Aorta (tissue), 5 donors: ENCODE results near the gene MIGA1. TPM values are rescaled to one million over a fixed set of nuclear protein-coding genes. Genes with fewer than 3 reads are reported as not detected.
A peak's percentile ranks its signal among the peaks of the same experiment; 100 is the strongest.
"Not testable (repeated sequence)": the region's sequence is repeated elsewhere in the genome, so short reads cannot be mapped to it uniquely, and the experiment has no call there.

ENCODE experiments used
- ATAC-seq: fragments of 200-7000 bp; cut with Tn5 transposase; one replicate; pipeline ENCODE4 v1.9.1; 2022; ENCODE audit warnings: moderate library complexity; ENCODE audit not compliant: low FRiP score
- DNase-seq, 2 donors: peaks; one replicate each; pipeline ENCODE4 v3.0.0-alpha.2; 2020
- H3K27ac ChIP-seq, 2 donors: one replicate each; pipeline ENCODE4 v1.5.1; 2013; ENCODE audit warnings: low read length in 2 of 2, mild to moderate bottlenecking in 2 of 2, moderate library complexity in 2 of 2, control low read depth in 1 of 2, inconsistent platforms in 1 of 2, low read depth in 1 of 2
- H3K27me3 ChIP-seq, 2 donors: one replicate each; pipeline ENCODE4 v1.6.1; 2013; ENCODE audit warnings: control low read depth in 1 of 2, low read length in 1 of 2, mild to moderate bottlenecking in 1 of 2, moderate library complexity in 1 of 2; ENCODE audit not compliant: insufficient read depth in 2 of 2, control insufficient read depth in 1 of 2
- H3K36me3 ChIP-seq, 2 donors: one replicate each; pipeline ENCODE4 v1.6.1; 2013; ENCODE audit warnings: control low read depth in 1 of 2, low read length in 1 of 2, mild to moderate bottlenecking in 1 of 2; ENCODE audit not compliant: insufficient read depth in 2 of 2, control insufficient read depth in 1 of 2
- H3K4me1 ChIP-seq, 2 donors: one replicate each; pipeline ENCODE4 v1.6.1; 2013; ENCODE audit warnings: low read length in 2 of 2, control low read depth in 1 of 2, mild to moderate bottlenecking in 1 of 2, moderate library complexity in 1 of 2; ENCODE audit not compliant: insufficient read depth in 2 of 2, control insufficient read depth in 1 of 2
- H3K4me3 ChIP-seq, 2 donors: one replicate each; pipeline ENCODE4 v1.5.1; 2013; ENCODE audit warnings: low read length in 2 of 2, control low read depth in 1 of 2, mild to moderate bottlenecking in 1 of 2
- H3K9me3 ChIP-seq: one replicate; pipeline ENCODE4 v1.6.1; 2013; ENCODE audit warnings: mild to moderate bottlenecking, low read length; ENCODE audit not compliant: control insufficient read depth
- WGBS, 2 donors: extraction: QIAGEN DNeasy Blood & Tissue Kit; methylation state at CpG; one replicate each; pipeline ENCODE4 v1.1.7; 2013; 5-methylcytosine and 5-hydroxymethylcytosine counted together
- intact Hi-C, 2 donors: fragments of 100-400 bp; cut with DNase I; formaldehyde crosslinking; loops; one replicate each; pipeline versions ENCODE4 v1.14.2 to v1.15.0; 2022
- long read RNA-seq, 2 donors: library from polyadenylated mRNA; unstranded; transcript quantifications; one replicate each; pipeline ENCODE4 v2.0.0, GENCODE V29; 2020 to 2021
- polyA plus RNA-seq, 2 donors: library from polyadenylated mRNA; stranded (reverse); fragments of 200-250 nt; gene quantifications; one replicate each; pipeline ENCODE4 v1.2.3, GENCODE V29; 2013
- total RNA-seq, 2 donors: library from RNA; stranded (reverse); fragmentation: NEBNext Ultra II Directional; extraction: Animal tissue kit (Norgen Biotek cat#: 25700); gene quantifications; one replicate each; pipeline ENCODE4 v1.2.1, GENCODE V29; 2021
- donor health status: healthy with polysubstance abuse.
- donor health status: Bipolar disorder and iron deficiency.
- donor health status: DM: no; HTN: no; CAD: no.
- donor health status: DM: no; HTN: no; CAD: no.
- donor health status: DM: yes; HTN: yes; CAD: no.

MIGA1 gene
- total RNA-seq (10 to 100 TPM; 18.6 to 22.0 TPM), polyA plus RNA-seq (1 to 10 TPM; 2.5 to 5.6 TPM)
- long read RNA-seq, donor 1, full-length matches to known transcripts = 6 of 19 reads
- long read RNA-seq, donor 1, partial matches to known transcripts = 3 of 19 reads
- long read RNA-seq, donor 1, other reads (novel, unspliced or antisense) = 10 of 19 reads
- long read RNA-seq, donor 2, partial matches to known transcripts = 1 of 8 reads
- long read RNA-seq, donor 2, other reads (novel, unspliced or antisense) = 7 of 8 reads

- Histone ChIP-seq H3K36me3 (no peaks in the 10 kb centered on the region), H3K4me3 (peak within 1 kb of the TSS; percentile 54 to 90), H3K27ac (peak within 1 kb of the TSS in 1 of 2 donors; percentile 37), H3K4me1 (no peaks in the 10 kb centered on the region), H3K27me3 (no peaks in the 10 kb centered on the region), H3K9me3 (no peaks in the 10 kb centered on the region)
- intact Hi-C loops = loop anchor here in 1 of 2 donors (1.0 kb wide), 1 partner anchor 20 kb away; the partner anchor contains the start of gene USP33
- ATAC-seq = peak; percentile 95
- WGBS, 2 donors = 0% methylated on average over 40 of the region's 40 CpGs
- DNase-seq = peak; percentile 91 to 92
These were observed at the start of gene MIGA1 for GRCh38 chr1:77779529-77780281. Gene MIGA1 (plus strand): TSS chr1:77779649. CDS start chr1:77783253, 3,604 bp downstream.

- 37 to 45% methylated on average over 1 of the region's 1 CpG for WGBS, 2 donors
These were observed 47.4 kb upstream of the MIGA1 start for GRCh38 chr1:77732090-77732489.

GRCh38 chr1:77739235-77739634, 40.2 kb upstream of the MIGA1 start:
- 89% methylated on average over 1 of the region's 1 CpG for WGBS, 2 donors
- intact Hi-C loops = no loop called here

More at GRCh38 chr1:77732090-77732489, 47.4 kb upstream of the MIGA1 start:
- intact Hi-C loops = no loop called here
- H3K36me3 ChIP-seq = no peaks in the 10 kb centered on the region
- H3K27ac ChIP-seq = no peak overlapping the region
- no peaks in the 10 kb centered on the region for H3K9me3 ChIP-seq
- DNase-seq (no peak), ATAC-seq (no peak)
- H3K4me1 ChIP-seq = no peaks in the 10 kb centered on the region
- no peaks in the 10 kb centered on the region for H3K27me3 ChIP-seq
- no peak overlapping the region for H3K4me3 ChIP-seq

GRCh38 chr1:77741316-77741715, 38.1 kb upstream of the MIGA1 start:
- intact Hi-C loops = no loop called here

More at GRCh38 chr1:77739235-77739634, 40.2 kb upstream of the MIGA1 start:
- Histone ChIP-seq H3K9me3 (no peaks in the 10 kb centered on the region), H3K27me3 (no peaks in the 10 kb centered on the region), H3K4me3 (no peak overlapping the region), H3K27ac (no peak overlapping the region), H3K4me1 (no peaks in the 10 kb centered on the region), H3K36me3 (peaks cover 0 to 2% of the 10 kb centered on the region in 2 donors)
- no peak for DNase-seq
- ATAC-seq = no peak

GRCh38 chr1:77742011-77742555, 37.4 kb upstream of the MIGA1 start:
- no peak for ATAC-seq
- Histone ChIP-seq H3K4me3 (no peak overlapping the region), H3K27ac (no peak overlapping the region), H3K27me3 (no peaks in the 10 kb centered on the region), H3K36me3 (peaks cover 0 to 2% of the 10 kb centered on the region in 2 donors), H3K4me1 (no peaks in the 10 kb centered on the region), H3K9me3 (no peaks in the 10 kb centered on the region)
- no peak for DNase-seq
- intact Hi-C loops = no loop called here
- WGBS, 2 donors = 60 to 77% methylated on average over 3 of the region's 3 CpGs

More at GRCh38 chr1:77741316-77741715, 38.1 kb upstream of the MIGA1 start:
- no peaks in the 10 kb centered on the region for H3K4me1 ChIP-seq
- H3K4me3 ChIP-seq = no peak overlapping the region
- ATAC-seq (no peak), DNase-seq (no peak)
- WGBS, 2 donors = 86 to 95% methylated on average over 1 of the region's 1 CpG
- H3K27ac ChIP-seq = no peak overlapping the region
- H3K27me3 ChIP-seq = no peaks in the 10 kb centered on the region
- H3K9me3 ChIP-seq = no peaks in the 10 kb centered on the region
- H3K36me3 ChIP-seq = peaks cover 0 to 2% of the 10 kb centered on the region in 2 donors

GRCh38 chr1:77744576-77744975, 34.9 kb upstream of the MIGA1 start:
- Histone ChIP-seq H3K27ac (no peak overlapping the region), H3K9me3 (no peaks in the 10 kb centered on the region), H3K4me3 (no peak overlapping the region), H3K27me3 (no peaks in the 10 kb centered on the region), H3K4me1 (no peaks in the 10 kb centered on the region), H3K36me3 (no peaks in the 10 kb centered on the region)
- DNase-seq = no peak
- WGBS, 2 donors = 69 to 74% methylated on average over 7 of the region's 7 CpGs
- intact Hi-C loops = no loop called here
- no peak for ATAC-seq

GRCh38 chr1:77749489-77749888, 30.0 kb upstream of the MIGA1 start:
- H3K4me1 ChIP-seq, ATAC-seq, DNase-seq, H3K36me3 ChIP-seq, H3K27ac ChIP-seq, H3K4me3 ChIP-seq, H3K9me3 ChIP-seq, intact Hi-C loops, H3K27me3 ChIP-seq: not testable (repeated sequence)
- 79 to 82% methylated on average over 4 of the region's 4 CpGs for WGBS, 2 donors

- 80 to 90% methylated on average over 1 of the region's 1 CpG for WGBS, 2 donors
- Histone ChIP-seq H3K27me3 (no peaks in the 10 kb centered on the region), H3K4me1 (peaks cover 0 to 3% of the 10 kb centered on the region in 2 donors), H3K27ac (no peak overlapping the region), H3K9me3 (no peaks in the 10 kb centered on the region), H3K36me3 (no peaks in the 10 kb centered on the region), H3K4me3 (no peak overlapping the region)
- ATAC-seq = no peak
- intact Hi-C loops = no loop called here
- DNase-seq = no peak
These were observed 23.2 kb upstream of the MIGA1 start for GRCh38 chr1:77756052-77756754.
